Stimulated activated CD4-positive, alpha-beta T cell treated with anti-CD3 and anti-CD28 coated beads, Interleukin-1b, Interleukin-23, amount 100 ng/mL, for 4 hours (primary cell): ENCODE data around the gene VPS13D.
"Not testable (repeated sequence)": the region's sequence is repeated elsewhere in the genome, so short reads cannot be mapped to it uniquely, and the experiment has no call there.

ENCODE experiments used
- DNase-seq, 2 donors: peaks; one replicate each; pipeline ENCODE4 v3.0.0-alpha.2; 2020; ENCODE audit warnings: low read depth in 2 of 2

VPS13D gene

DNA sequence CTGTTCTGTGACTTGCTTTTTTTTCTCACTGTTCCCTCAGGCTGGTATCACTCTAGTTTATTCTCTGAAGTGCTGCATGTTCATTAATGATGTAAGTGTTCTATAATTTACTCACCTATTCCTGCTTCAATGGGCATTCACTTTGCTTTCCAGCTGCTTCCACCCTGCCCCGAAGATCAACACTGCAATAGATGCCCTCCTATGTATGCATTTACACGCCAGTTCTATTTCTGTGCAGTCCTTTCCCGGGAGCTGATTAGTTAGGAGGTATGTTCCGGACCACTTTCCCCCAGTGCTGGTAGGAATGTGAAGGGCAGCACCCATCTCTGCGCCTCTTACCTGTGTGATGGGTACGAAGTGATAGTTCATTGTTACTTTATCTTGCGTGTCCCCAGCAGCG is 284.8 kb downstream of the VPS13D start:
- no peak for DNase-seq

- DNase-seq, result no peak
These were observed 285.4 kb downstream of the VPS13D start for GRCh38 chr1:12515234-12515633.

GRCh38 chr1:12516741-12517140 is 286.9 kb downstream of the VPS13D start:
- DNase-seq, result no peak

GRCh38 chr1:12518931-12519692 is 289.3 kb downstream of the VPS13D start:
- peak in 1 of 2 donors; percentile 27 for DNase-seq

- DNase-seq, result no peak
These were observed 290.0 kb downstream of the VPS13D start for GRCh38 chr1:12519693-12520364.

DNA sequence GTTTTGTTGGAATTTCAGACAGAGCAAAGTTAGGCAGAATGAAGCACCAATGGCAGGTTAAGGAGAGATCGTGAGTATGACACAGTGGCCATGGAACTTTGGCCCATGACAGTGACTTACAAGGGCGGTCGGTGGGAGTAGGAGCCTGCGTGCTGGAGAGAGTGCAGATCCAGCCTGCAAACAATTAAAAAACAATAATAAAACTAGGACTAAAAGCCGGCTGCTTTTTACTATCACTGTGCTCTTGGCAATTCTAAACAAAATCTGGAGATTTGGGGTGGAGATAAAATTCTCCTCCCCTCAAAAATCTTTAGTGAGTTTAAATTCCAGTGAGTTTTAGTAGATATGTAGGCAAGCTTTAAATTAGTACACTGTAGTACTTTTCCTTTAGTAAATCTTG is 291.3 kb downstream of the VPS13D start:
- DNase-seq, result no peak

DNA sequence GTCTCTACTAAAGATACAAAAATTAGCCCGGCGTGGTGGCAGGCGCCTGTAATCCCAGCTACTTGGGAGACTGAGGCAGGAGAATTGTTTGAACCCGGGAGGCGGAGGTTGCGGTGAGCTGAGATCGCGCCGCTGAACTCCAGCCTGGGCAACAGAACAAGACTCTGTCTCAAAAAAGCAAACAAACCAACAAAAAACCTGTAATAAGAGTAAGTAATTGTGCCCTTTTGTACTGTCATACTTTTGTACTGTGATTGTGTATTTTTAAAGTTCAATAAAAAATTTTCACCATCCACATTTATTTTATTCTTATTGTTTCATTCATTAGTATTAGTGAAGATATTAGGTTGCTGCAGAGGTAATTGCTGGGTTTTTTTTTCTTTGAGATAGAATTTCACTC is 292.9 kb downstream of the VPS13D start:
- DNase-seq, result not testable (repeated sequence)

DNA sequence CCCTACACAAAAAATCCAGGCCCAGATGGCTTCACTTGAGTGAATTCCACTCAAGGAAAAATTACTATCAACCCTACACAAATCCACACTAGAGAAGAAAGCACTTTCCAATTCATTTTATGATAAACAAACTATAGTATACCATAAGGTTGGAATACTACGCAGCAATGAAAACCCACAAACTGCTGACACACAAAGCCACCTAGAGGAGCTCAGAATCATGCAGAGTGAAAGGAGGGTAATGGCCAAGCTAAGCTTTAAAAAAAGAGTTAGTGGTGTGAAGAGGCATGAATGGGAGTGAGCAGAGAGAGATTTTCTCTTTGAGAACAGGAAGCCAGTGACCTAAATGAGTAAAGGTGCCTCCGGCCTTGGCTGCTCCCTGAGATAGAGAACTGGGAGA is 294.4 kb downstream of the VPS13D start:
- DNase-seq, result no peak

DNA sequence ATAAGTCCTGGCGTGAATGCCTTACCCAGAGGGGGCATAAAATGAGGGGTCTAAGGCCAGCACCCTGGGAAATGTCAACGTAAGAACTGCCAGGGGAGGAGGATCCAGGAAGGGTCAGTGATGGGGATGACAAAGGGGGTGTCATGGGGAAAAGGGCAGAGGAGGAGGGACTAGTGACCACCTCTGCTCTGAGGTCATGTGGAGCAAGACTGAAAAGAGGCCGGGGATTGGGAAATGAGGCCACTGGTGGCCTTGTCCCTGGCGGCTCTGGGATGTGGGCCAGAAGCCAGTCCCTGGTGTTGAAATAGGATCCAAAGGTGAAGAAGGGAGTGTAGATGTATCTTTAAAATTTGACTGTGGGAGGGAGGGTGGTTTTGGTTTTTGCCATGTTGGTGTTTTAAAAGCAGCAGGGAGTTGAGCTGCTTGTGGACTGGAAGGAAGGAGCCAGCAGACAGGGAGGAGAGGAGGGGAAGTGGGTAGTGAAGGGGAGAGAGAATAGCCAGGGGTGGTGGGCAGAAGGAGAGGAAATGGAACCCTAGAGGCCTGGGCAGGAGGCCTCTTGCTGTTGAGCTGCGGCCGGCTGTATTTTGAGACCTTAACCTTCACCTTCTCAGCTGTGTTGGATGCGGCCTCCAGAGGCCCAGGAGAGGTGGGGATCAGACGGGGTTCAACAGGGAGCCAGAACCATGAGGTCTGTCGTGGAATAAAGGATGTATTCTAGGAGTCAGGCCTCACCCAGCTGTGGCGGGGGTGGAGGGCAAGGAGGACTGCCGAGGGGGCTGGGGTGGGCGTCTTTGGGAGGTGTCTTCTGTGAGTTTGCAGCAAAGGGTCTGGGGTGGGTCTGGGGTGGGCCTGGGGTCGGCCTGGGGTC is 295.7 kb downstream of the VPS13D start:
- no peak for DNase-seq

GRCh38 chr1:12527564-12527963 is 297.7 kb downstream of the VPS13D start:
- DNase-seq, result no peak

DNA sequence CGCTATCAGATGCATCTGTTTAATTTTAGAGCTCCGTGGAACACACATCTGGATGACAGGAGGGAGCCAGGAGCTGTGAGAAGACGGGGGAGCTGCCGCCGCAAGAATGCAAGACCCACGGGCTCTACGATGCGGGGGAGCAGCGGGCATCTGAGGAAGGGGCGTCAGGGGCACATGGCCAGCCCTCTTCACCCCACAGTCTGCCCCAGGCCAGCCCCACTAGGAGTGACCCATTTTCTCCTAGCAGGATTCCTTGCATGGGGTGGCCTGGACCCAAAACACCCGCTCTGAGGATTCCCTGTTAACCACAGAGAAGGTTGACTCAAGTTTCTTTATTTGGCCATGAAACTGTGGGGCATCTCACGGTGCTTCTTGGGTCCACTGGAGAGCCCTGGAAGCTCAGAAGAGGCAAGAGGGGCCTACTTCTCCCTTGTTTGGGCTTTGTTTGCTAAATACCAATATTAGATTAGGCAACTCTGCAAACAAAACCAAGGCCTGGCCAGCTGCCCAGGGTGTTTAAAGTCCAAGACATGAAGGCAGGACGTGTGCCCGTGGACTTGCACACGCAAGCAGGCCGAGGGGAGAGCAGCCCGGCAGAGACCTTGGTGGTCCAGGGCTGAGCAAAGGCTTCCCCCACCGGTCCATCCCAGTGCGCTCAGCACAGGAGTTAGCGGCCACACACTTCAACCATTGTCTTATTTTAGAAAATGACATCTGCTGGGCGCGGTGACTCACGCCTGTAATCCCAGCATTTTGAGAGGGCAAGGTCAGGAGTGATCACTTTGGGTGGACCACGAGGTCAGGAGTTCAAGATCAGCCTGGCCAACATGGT is 298.4 kb downstream of the VPS13D start:
- DNase-seq, result no peak

DNA sequence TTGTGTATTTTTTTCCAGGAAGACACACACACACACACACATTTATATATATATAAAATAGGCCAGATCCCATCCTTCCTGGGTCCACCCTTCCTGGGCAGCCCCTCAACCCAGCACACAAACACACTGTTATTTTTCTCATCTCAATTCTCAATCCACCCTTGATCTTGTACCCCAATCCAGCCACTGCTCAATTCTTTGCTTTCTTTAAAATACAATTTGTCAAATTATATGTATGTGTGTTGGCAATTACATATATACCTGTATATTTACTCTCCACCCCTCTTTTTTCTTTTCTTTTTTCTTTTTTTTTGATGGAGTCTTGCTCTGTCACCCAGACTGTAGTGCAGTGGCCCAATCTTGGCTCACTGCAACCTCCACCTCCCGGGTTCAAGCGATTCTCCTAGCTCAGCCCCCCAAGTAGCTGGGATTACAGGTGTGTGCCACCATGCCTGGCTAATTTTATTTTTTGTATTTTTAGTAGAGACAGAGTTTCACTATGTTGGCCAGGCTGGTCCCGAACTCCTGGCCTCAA is 299.9 kb downstream of the VPS13D start:
- DNase-seq, result no peak

DNA sequence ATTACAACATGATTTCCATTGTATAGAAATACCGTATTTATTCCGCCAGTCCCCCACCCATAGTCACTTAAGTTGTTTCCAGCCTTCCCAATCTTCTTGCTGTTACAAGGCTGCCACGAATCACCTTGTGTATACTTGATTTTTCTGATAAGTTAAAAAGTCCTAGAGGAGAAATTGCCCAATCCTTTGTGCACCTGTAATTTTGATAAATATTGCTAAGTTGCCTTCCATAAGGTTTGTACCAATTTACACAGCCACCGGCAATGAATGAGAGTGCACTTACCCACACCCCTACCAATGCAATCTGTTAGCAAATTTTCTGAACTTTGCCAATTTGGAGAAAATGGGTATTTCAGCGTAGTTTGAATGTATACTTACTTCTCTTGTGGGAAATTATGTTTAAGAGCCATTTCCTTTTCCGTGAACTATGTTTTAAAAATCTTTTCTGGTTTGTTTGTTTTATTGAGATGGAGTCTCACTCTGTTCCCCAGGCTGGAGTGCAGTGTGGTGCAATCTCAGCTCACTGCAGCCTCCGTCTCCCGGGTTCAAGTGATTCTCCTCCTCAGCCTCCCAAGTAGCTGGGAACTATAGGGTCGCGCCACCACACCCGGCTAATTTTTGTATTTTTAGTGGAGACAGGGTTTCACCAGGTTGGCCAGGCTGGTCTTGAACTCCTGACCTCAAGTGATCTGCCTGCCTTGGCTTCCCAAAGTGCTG is 300.8 kb downstream of the VPS13D start:
- no peak for DNase-seq

DNA sequence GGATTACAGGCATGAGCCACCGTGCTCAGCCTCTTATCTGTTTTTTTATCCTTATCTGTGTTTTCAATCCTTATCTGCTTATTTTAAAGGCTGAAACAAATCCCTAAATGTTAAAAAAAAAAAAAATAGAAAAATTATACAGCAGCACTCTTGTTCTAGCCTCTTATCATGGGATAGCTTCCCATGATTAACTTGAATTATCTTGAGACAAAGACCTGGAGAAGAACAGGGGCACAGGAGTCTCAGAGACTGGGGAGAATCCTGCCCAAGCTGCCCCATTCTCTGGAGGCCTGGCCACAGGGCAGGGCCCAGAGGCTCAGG is 301.3 kb downstream of the VPS13D start:
- no peak for DNase-seq

DNA sequence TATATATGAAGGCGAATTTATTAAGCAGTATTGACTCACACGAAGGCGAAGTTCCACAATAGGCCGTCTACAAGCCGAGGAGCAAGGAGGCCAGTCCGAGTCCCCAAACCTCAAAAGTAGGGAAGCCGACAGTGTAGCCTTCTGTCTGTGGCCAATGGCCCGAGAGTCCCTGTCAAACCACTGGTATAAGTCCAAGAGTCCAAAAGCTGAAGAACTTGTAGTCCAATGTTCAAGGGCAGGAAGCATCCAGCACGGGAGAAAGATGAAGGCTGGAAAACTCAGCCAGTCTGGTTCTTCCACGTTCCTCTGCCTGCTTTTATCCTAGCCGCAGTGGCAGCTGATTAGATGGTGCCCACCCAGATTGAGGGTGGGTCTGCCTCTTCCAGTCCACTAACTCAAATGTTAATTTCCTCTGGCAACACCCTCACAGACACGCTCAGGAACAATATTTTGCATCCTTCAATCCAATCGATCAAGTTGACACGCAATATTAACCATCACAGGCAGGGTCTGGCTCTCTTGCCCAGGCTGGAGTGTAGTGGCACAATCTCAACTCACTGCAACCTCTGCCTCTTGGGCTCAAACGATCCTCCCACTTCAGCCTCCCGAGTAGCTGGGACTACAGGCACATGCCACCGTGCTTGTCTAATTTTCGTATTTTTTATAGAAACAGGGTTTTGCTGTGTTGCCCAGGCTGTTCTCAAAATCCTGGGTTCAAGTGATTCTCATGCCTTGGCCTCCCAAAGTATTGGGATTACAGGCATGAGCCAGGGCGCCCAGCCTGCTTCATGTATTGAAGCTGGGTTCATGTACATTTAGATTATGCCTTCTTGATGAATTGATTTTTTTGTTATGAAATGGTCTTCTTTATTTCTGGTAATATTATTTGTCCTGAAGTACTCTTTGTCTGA is 302.8 kb downstream of the VPS13D start:
- DNase-seq, result no peak

DNA sequence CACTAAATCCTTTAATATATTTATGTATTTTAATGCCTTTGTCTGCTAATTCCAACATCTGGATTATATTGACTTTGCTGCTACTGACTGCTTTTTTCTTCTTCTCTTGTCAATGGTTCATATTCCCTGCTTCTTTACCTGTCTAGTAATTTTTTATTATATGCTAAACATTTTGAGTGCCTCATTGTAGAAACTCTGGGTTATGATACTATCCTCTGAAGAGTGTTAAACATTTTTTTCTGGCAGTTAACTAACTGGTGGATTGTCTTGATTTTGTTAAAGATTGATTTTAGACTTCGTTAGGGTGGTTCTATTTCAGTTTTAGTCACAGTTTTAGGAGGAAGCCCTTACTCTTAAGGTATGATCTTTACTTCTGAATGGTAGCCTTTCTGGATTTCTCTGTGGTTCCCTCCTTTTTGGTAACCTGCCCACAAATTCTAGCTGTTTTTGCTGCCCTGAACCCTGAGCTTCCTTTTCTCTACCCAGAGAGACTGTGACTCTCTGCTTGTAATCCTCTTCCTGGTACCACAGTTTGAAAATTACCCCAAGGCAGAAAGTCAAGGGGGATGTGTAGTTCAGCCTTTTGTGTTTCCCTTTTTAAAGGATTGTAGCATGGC is 306.3 kb downstream of the VPS13D start:
- no peak for DNase-seq

DNA sequence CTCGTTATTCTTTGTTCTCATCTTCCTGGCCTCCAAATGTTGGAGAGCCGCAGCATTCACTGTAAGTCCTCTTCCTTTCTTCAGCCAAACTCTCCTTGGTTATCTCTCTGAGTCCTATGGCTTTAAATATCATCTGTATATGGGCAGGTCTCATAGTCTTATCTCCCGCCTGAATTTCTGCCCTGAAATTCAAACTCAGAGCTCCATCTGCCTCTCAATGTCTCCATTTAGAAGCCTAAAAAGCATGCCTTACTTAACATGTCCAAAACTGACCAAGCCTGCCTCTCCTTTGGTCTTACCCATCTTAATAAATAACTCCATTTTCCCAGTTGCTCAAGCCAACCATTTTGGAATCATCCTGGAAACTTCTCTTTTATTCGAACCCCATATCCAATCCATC is 307.5 kb downstream of the VPS13D start:
- DNase-seq, result no peak

- no peak for DNase-seq
These were observed 308.2 kb downstream of the VPS13D start for GRCh38 chr1:12537906-12538461.

GRCh38 chr1:12538536-12538935 is 308.7 kb downstream of the VPS13D start:
- not testable (repeated sequence) for DNase-seq
